Measurements from ENCODE around the gene MYO5A.

Gene MYO5A

GRCh38 chr15:52324109-52324508 is 204.6 kb downstream of the MYO5A start:
- TF ChIP-seq, protein P1, sequence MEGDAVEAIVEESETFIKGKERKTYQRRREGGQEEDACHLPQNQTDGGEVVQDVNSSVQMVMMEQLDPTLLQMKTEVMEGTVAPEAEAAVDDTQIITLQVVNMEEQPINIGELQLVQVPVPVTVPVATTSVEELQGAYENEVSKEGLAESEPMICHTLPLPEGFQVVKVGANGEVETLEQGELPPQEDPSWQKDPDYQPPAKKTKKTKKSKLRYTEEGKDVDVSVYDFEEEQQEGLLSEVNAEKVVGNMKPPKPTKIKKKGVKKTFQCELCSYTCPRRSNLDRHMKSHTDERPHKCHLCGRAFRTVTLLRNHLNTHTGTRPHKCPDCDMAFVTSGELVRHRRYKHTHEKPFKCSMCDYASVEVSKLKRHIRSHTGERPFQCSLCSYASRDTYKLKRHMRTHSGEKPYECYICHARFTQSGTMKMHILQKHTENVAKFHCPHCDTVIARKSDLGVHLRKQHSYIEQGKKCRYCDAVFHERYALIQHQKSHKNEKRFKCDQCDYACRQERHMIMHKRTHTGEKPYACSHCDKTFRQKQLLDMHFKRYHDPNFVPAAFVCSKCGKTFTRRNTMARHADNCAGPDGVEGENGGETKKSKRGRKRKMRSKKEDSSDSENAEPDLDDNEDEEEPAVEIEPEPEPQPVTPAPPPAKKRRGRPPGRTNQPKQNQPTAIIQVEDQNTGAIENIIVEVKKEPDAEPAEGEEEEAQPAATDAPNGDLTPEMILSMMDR (conservative IDR thresholded peaks at IDR 0.05), result no peak
- H3K27ac ChIP-seq, result no peak overlapping the region

GRCh38 chr15:52318729-52319500 is 209.8 kb downstream of the MYO5A start:
- TF ChIP-seq, protein P1 (conservative IDR thresholded peaks at IDR 0.05), result no peak
- H3K27ac ChIP-seq, result no peak overlapping the region

GRCh38 chr15:52317688-52318087 is 211.0 kb downstream of the MYO5A start:
- H3K27ac ChIP-seq, result no peak overlapping the region
- TF ChIP-seq, protein P1 (conservative IDR thresholded peaks at IDR 0.05), result no peak

DNA sequence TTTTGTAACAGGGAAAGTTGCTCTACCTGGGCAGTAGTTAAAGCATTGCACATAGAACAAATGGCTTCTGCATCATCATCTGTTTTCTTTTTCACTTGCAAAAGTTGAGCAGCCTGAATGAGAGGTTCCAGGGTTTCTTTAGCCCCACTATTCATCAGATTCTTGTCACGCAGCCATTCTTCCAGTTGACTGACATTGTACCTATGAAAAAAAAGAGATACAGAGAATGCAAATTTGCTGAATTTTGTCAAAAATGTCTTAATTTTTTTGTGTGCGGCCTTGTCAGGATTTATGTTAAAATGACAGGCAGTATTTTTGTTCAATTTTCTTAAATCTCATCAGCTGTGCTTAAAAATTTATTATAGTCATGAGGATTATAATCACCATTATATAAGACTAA is 211.7 kb downstream of the MYO5A start:
- H3K27ac ChIP-seq, result no peak overlapping the region
- TF ChIP-seq, protein P1 (conservative IDR thresholded peaks at IDR 0.05), result no peak

GRCh38 chr15:52309154-52309548 is 219.5 kb downstream of the MYO5A start:
- TF ChIP-seq, protein P1 (conservative IDR thresholded peaks at IDR 0.05), result no peak
- H3K27ac ChIP-seq, result no peak overlapping the region

GRCh38 chr15:52308446-52309153 is 220.1 kb downstream of the MYO5A start:
- TF ChIP-seq, protein P1 (conservative IDR thresholded peaks at IDR 0.05), result no peak
- H3K27ac ChIP-seq, result no peak overlapping the region

- TF ChIP-seq, protein P1 (conservative IDR thresholded peaks at IDR 0.05), result no peak
- H3K27ac ChIP-seq, result no peak overlapping the region
Observed at GRCh38 chr15:52307847-52308246, 220.8 kb downstream of the MYO5A start.
